ENCODE results near the gene SPEG. TPM values are rescaled to one million over a fixed set of nuclear protein-coding genes. Genes with fewer than 3 reads are reported as not detected.

Gene SPEG
- total and polyA plus RNA-seq, 2 of the 8 experiments (the other 6 are each of a cell fraction or from before 2014, with no cell fraction given) = 19.9 to 32.0 TPM

DNA sequence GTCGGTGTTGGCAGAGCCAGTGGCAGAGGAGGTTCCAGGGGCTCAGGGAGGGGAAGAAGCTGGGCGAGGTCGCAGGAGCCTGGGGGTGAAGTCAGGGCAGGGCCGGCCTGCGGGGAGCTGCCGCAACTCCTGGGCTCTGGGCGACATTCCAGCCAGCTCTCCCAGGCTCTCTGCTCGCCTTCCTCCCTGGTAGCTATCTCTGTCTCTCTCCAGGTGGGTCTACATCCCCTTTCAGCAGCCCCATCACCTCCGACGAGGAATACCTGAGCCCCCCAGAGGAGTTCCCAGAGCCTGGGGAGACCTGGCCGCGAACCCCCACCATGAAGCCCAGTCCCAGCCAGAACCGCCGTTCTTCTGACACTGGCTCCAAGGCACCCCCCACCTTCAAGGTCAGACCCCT lies 27.0 kb downstream of the SPEG start (continued):
- no peak for TF ChIP-seq TCF12 (IDR thresholded peaks at IDR 0.05; ENCODE audit: low read depth, low read length)
- TF ChIP-seq PHF8 (conservative IDR thresholded peaks at IDR 0.05; ENCODE audit: low read depth, low read length) = no peak
- no peak for TF ChIP-seq SP2 (IDR thresholded peaks at IDR 0.05; ENCODE audit: low read length)
- no peak for TF ChIP-seq TEAD4 (IDR thresholded peaks at IDR 0.05; ENCODE audit: low read depth, low read length)
